HepG2 (cell line): ENCODE measurements around the gene EEFSEC. TPM values are rescaled to one million over a fixed set of nuclear protein-coding genes. Genes with fewer than 3 reads are reported as not detected.

Experiments
- HOXA3 ChIP-seq: sonication (generic); formaldehyde crosslinking; IDR thresholded peaks from 2 replicates; pipeline ENCODE4 v1.5.0; 2020; ENCODE audit warnings: missing genetic modification reagents
- IRX3 ChIP-seq: sonication (generic); formaldehyde crosslinking; IDR thresholded peaks from 2 replicates; pipeline ENCODE4 v1.8.1; 2023; ENCODE audit warnings: mild to moderate bottlenecking, low read depth, missing genetic modification reagents, borderline replicate concordance
- KLF13 ChIP-seq: sonication (generic); formaldehyde crosslinking; IDR thresholded peaks from 2 replicates; pipeline ENCODE4 v1.4.0; 2020; ENCODE audit warnings: mild to moderate bottlenecking, missing genetic modification reagents
- KMT2A ChIP-seq: sonication (generic); formaldehyde crosslinking; IDR thresholded peaks from 2 replicates; pipeline ENCODE4 v1.4.0; 2020; ENCODE audit warnings: missing genetic modification reagents
- MATR3 ChIP-seq: sonication (generic); formaldehyde crosslinking; IDR thresholded peaks from 2 replicates; pipeline ENCODE4 v1.4.0; 2020; ENCODE audit warnings: missing genetic modification reagents
- MBNL3 ChIP-seq: fragments of 250-450 bp; sonication (Bioruptor Pico); conservative IDR thresholded peaks from 2 replicates; pipeline ENCODE4 v1.8.0; 2022; ENCODE audit warnings: mild to moderate bottlenecking, inconsistent platforms
- MTA1 ChIP-seq: sonication (generic); formaldehyde crosslinking; IDR thresholded peaks from 2 replicates; pipeline ENCODE4 v1.4.0; 2020; ENCODE audit warnings: missing genetic modification reagents, mild to moderate bottlenecking, borderline replicate concordance
- POGZ ChIP-seq: sonication (generic); formaldehyde crosslinking; IDR thresholded peaks from 2 replicates; pipeline ENCODE4 v1.4.0; 2020; ENCODE audit warnings: mild to moderate bottlenecking, missing genetic modification reagents
- RBM39 ChIP-seq: fragments of 200-400 bp; formaldehyde crosslinking; IDR thresholded peaks from one replicate; pipeline ENCODE4 v1.6.1; 2018; ENCODE audit warnings: antibody characterized with exemption, mild to moderate bottlenecking, low read depth, low read length; ENCODE audit not compliant: poor library complexity, severe bottlenecking
- SP1 ChIP-seq, 2 experiments: fragments of 450-650 bp in 1 of 2; sonication (generic) in 1 of 2; formaldehyde crosslinking in 1 of 2; IDR thresholded peaks; 2 replicates each; pipeline versions ENCODE4 v1.4.0 to v1.6.1; 2016 to 2020; ENCODE audit warnings: missing genetic modification reagents in 1 of 2
- ZFP90 ChIP-seq: sonication (generic); formaldehyde crosslinking; IDR thresholded peaks from 2 replicates; pipeline ENCODE4 v1.8.0; 2022; ENCODE audit warnings: missing genetic modification reagents, mild to moderate bottlenecking, inconsistent platforms, borderline replicate concordance
- ZNF143 ChIP-seq: sonication (generic); formaldehyde crosslinking; IDR thresholded peaks from 2 replicates; pipeline ENCODE4 v1.4.0; 2020; ENCODE audit warnings: missing genetic modification reagents
- ZNF281 ChIP-seq: sonication (generic); formaldehyde crosslinking; IDR thresholded peaks from 2 replicates; pipeline ENCODE4 v1.4.0; 2020; ENCODE audit warnings: missing genetic modification reagents, borderline replicate concordance
- polyA plus RNA-seq, 8 experiments: library from polyadenylated mRNA; depleted of rRNA in 3 of 8; stranded (reverse) in 7 of 8; unstranded in 1 of 8; fragments of >200 nt; fragmentation: Illumina TruSeq in 4 of 8; extraction: Trizol in 4 of 8; gene quantifications; 2 replicates each; pipeline versions ENCODE4 v1.2.1 to v1.2.3, GENCODE V29; 2011 to 2016; ENCODE audit warnings: low read depth in 4 of 8, missing spikeins in 1 of 8, mixed read lengths in 1 of 8; ENCODE audit not compliant: insufficient read depth in 1 of 8
- total RNA-seq, 5 experiments: library from RNA; depleted of rRNA; stranded (reverse); fragments of >200 nt; fragmentation: Illumina TruSeq; extraction: Trizol; gene quantifications; 2 replicates each; pipeline ENCODE4 v1.2.3, GENCODE V29; 2016; ENCODE audit warnings: low read depth in 1 of 5
- TF ChIP-seq, protein P1 (sequence below): sonication (generic); formaldehyde crosslinking; IDR thresholded peaks from 2 replicates; pipeline ENCODE4 v1.4.0; 2020; ENCODE audit warnings: mild to moderate bottlenecking, missing genetic modification reagents
- TF ChIP-seq, protein P2 (sequence below): IDR thresholded peaks from 2 replicates; pipeline ENCODE4 v1.6.1; 2012; ENCODE audit warnings: low read depth, low read length, improper control_type of control experiment

The EEFSEC gene
- total and polyA plus RNA-seq, 2 of the 13 experiments (the other 11 are each of a cell fraction or from before 2014, with no cell fraction given): 6.4 to 24.2 TPM

- TF ChIP-seq ZNF143 (CRISPR knock-in tag): no peak
- no peak for TF ChIP-seq ZFP90 (CRISPR knock-in tag)
- TF ChIP-seq ZNF281: peak; percentile 87; the same call in 1 of the 2 replicates
- TF ChIP-seq KMT2A: no peak
- TF ChIP-seq, protein P1, sequence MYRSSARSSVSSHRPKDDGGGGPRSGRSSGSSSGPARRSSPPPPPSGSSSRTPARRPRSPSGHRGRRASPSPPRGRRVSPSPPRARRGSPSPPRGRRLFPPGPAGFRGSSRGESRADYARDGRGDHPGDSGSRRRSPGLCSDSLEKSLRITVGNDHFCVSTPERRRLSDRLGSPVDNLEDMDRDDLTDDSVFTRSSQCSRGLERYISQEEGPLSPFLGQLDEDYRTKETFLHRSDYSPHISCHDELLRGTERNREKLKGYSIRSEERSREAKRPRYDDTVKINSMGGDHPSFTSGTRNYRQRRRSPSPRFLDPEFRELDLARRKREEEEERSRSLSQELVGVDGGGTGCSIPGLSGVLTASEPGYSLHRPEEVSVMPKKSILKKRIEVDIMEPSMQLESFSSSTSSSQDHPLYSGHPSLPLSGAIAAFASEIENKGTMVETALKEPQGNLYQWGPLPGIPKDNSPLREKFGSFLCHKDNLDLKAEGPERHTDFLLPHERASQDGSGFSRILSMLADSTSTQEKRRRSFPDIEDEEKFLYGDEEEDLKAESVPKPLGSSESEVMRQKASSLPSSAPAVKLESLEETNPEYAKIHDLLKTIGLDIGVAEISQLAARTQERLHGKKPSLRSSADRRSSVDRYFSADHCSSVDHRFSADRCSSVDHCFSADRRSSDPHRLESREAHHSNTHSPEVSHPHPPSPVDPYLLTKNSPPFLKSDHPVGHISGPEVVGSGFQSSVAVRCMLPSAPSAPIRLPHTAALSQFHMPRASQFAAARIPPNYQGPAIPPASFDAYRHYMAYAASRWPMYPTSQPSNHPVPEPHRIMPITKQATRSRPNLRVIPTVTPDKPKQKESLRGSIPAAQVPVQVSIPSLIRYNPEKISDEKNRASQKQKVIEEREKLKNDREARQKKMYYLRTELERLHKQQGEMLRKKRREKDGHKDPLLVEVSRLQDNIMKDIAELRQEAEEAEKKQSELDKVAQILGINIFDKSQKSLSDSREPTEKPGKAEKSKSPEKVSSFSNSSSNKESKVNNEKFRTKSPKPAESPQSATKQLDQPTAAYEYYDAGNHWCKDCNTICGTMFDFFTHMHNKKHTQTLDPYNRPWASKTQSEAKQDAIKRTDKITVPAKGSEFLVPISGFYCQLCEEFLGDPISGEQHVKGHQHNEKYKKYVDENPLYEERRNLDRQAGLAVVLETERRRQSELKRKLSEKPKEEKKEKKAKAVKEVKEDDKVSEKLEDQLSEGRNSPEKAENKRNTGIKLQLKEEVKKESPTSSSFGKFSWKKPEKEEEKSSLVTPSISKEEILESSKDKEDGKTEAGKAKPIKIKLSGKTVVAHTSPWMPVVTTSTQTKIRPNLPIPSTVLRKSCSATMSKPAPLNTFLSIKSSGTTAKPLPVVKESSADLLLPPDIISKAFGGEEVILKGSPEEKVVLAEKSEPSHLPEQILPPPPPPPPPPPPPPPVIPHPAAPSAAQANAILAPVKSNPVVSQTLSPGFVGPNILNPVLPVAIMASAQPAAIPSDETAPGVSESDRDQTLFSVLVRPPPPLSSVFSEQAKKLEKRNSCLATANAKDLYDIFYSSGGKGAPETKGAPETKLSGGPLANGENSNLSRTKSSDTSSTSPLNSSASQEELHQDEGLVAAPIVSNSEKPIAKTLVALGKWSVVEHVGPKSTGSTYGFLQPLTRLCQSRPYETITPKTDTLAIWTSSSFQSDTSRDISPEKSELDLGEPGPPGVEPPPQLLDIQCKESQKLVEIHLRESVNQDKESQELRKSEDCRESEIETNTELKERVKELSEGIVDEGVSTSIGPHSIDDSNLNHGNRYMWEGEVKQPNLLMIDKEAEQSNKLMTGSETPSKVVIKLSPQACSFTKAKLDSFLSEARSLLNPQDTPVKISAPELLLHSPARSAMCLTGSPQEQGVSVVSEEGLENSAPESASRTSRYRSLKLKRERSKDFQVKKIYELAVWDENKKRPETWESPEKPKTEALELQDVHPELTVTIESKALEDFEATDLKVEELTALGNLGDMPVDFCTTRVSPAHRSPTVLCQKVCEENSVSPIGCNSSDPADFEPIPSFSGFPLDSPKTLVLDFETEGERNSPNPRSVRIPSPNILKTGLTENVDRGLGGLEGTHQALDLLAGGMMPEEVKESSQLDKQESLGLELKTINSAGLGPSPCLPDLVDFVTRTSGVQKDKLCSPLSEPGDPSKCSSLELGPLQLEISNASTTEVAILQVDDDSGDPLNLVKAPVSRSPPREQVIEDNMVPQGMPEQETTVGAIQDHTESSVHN (CRISPR knock-in tag): no peak
- TF ChIP-seq MATR3: no peak
- TF ChIP-seq MBNL3 (CRISPR knock-in tag): no peak
- no peak for TF ChIP-seq IRX3
- TF ChIP-seq, protein P2, sequence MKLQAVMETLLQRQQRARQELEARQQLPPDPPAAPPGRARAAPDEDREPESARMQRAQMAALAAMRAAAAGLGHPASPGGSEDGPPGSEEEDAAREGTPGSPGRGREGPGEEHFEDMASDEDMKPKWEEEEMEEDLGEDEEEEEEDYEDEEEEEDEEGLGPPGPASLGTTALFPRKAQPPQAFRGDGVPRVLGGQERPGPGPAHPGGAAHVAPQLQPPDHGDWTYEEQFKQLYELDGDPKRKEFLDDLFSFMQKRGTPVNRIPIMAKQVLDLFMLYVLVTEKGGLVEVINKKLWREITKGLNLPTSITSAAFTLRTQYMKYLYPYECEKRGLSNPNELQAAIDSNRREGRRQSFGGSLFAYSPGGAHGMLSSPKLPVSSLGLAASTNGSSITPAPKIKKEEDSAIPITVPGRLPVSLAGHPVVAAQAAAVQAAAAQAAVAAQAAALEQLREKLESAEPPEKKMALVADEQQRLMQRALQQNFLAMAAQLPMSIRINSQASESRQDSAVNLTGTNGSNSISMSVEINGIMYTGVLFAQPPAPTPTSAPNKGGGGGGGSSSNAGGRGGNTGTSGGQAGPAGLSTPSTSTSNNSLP: peak; percentile 69; the same call in 1 of the 2 replicates
- no peak for TF ChIP-seq RBM39
- TF ChIP-seq KLF13 (CRISPR knock-in tag): no peak
- TF ChIP-seq POGZ (CRISPR knock-in tag): 0 out of 2 replicates have a peak, but pooled peaks have one; percentile 15
- no peak; the same call in 1 of the 2 replicates for TF ChIP-seq MTA1
- TF ChIP-seq SP1 (IDR thresholded peaks at IDR 0.05): no peak
- no peak for TF ChIP-seq SP1 (CRISPR knock-in tag; IDR thresholded peaks at IDR 0.05)
- no peak for TF ChIP-seq HOXA3
These were observed 207.5 kb downstream of the EEFSEC start (continued) for GRCh38 chr3:128360705-128361271.
